ENCODE data around the gene SLC6A20.

DNA sequence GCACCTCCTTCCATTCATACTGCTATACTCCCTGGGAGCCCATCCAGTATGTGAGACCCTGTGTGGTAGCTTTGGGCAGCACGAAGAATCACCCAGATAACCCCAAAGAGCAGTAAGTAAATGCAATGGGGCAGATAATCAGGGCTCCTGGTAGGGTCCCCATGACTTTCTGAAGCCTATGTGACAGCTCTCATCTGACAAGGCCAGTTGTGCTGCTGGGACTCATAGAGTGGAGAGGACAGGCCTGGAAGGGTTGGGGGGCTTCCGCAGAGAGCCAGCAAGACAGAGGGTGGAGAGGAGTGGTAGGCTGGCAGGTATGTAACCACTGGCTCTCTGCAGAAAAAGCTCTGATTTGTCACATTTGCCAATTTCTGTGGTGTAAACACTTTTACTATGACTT lies 3.2 kb upstream of the SLC6A20 start:
- TF ChIP-seq NR2F6 (IDR thresholded peaks at IDR 0.05) (no peak), NR2F6 (CRISPR knock-in tag; IDR thresholded peaks at IDR 0.05) (no peak), EP300 (IDR thresholded peaks at IDR 0.05; ENCODE audit: low read depth in 2 of 2, low read length in 2 of 2) (no peak), EP300 (CRISPR knock-in tag; IDR thresholded peaks at IDR 0.05; ENCODE audit: borderline replicate concordance) (no peak), RAD21 (CRISPR knock-in tag; IDR thresholded peaks at IDR 0.05) (no peak)
- TF ChIP-seq, protein P1, sequence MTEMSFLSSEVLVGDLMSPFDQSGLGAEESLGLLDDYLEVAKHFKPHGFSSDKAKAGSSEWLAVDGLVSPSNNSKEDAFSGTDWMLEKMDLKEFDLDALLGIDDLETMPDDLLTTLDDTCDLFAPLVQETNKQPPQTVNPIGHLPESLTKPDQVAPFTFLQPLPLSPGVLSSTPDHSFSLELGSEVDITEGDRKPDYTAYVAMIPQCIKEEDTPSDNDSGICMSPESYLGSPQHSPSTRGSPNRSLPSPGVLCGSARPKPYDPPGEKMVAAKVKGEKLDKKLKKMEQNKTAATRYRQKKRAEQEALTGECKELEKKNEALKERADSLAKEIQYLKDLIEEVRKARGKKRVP (CRISPR knock-in tag; IDR thresholded peaks at IDR 0.05) = no peak
